ENCODE data around the gene SMCO1.
"Not testable (repeated sequence)": the region's sequence is repeated elsewhere in the genome, so short reads cannot be mapped to it uniquely, and the experiment has no call there.

DNA sequence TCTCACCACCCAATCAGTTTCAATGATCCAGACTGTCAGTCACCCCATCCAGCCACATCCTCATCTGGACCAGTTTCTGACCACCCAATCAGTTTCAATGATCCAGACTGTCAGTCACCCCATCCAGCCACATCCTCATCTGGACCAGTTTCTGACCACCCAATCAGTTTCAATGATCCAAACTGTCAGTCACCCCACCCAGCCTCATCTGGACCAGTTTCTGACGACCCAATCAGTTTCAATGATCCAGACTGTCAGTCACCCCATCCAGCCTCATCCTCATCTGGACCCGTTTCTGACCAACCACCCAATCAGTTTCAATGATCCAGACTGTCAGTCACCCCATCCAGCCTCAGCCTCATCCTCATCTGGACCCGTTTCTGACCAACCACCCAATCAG is 45.0 kb downstream of the SMCO1 start:
- not testable (repeated sequence) for TF ChIP-seq ZNF174 (tag by site-specific recombination; IDR thresholded peaks at IDR 0.05); ZNF24 (tag by site-specific recombination; IDR thresholded peaks at IDR 0.05); ZNF707 (tag by site-specific recombination; IDR thresholded peaks at IDR 0.05); ZNF354C (tag by site-specific recombination; IDR thresholded peaks at IDR 0.05; ENCODE audit: borderline replicate concordance, low read depth); ZNF274 (IDR thresholded peaks at IDR 0.05; ENCODE audit: low read length); ZNF274 (tag by site-specific recombination; IDR thresholded peaks at IDR 0.05; ENCODE audit: borderline replicate concordance)
- TF ChIP-seq, protein P1, sequence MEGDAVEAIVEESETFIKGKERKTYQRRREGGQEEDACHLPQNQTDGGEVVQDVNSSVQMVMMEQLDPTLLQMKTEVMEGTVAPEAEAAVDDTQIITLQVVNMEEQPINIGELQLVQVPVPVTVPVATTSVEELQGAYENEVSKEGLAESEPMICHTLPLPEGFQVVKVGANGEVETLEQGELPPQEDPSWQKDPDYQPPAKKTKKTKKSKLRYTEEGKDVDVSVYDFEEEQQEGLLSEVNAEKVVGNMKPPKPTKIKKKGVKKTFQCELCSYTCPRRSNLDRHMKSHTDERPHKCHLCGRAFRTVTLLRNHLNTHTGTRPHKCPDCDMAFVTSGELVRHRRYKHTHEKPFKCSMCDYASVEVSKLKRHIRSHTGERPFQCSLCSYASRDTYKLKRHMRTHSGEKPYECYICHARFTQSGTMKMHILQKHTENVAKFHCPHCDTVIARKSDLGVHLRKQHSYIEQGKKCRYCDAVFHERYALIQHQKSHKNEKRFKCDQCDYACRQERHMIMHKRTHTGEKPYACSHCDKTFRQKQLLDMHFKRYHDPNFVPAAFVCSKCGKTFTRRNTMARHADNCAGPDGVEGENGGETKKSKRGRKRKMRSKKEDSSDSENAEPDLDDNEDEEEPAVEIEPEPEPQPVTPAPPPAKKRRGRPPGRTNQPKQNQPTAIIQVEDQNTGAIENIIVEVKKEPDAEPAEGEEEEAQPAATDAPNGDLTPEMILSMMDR (tag by site-specific recombination; IDR thresholded peaks at IDR 0.05), result not testable (repeated sequence)
- TF ChIP-seq, protein P2, sequence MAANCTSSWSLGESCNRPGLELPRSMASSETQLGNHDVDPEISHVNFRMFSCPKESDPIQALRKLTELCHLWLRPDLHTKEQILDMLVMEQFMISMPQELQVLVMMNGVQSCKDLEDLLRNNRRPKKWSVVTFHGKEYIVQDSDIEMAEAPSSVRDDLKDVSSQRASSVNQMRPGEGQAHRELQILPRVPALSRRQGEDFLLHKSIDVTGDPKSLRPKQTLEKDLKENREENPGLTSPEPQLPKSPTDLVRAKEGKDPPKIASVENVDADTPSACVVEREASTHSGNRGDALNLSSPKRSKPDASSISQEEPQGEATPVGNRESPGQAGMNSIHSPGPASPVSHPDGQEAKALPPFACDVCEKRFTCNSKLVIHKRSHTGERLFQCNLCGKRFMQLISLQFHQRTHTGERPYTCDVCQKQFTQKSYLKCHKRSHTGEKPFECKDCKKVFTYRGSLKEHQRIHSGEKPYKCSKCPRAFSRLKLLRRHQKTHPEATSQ (tag by site-specific recombination; IDR thresholded peaks at IDR 0.05), result not testable (repeated sequence)
